NCI-H1092 (cell line): ENCODE data around the gene LRRC1.

Experiments used
- DNase-seq: peaks from one replicate; lab custom pipeline; 2025; lab: John Stamatoyannopoulos, UW

Gene LRRC1

GRCh38 chr6:53961679-53962370 is 167.0 kb downstream of the LRRC1 start:
- DNase-seq = no peak

GRCh38 chr6:53962646-53963045 is 167.8 kb downstream of the LRRC1 start:
- no peak for DNase-seq

DNA sequence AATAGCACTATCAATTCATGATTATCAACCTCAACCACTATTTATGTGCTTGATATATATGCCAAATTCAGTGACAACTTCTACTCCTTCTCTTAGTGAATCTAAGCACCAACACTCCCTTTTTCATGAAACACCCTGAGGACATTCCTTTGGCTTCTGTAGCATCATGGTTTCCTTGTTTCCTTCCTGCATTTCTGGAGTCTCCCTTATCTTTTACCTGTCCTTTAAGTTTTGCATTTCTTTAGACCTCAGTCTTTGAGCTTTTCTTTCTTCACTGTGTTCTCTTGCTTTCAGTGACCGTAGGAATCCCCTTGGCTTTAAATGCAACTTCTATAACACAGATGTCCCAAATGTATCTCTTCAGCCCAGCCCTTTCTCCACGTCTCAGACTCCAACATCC is 172.6 kb downstream of the LRRC1 start:
- DNase-seq = no peak
